Loucy (cell line): ENCODE results near the gene YAF2.

Experiments used
- H2AFZ ChIP-seq: fragments of 200-600 bp; sonication (generic); 2 replicates; pipeline ENCODE4 v1.6.0; 2016; ENCODE audit warnings: antibody characterized with exemption, mild to moderate bottlenecking, low read length, moderate library complexity
- H3F3A ChIP-seq: fragments of 200-600 bp; 2 replicates; pipeline ENCODE4 v1.6.0; 2016; ENCODE audit warnings: antibody characterized with exemption, low read depth, mild to moderate bottlenecking
- H3K27me3 ChIP-seq: fragments of 200-600 bp; sonication (generic); 2 replicates; pipeline ENCODE4 v1.6.1; 2014; ENCODE audit warnings: low read length, mild to moderate bottlenecking; ENCODE audit not compliant: insufficient read depth, poor library complexity, severe bottlenecking
- H3K36me3 ChIP-seq: fragments of 200-600 bp; sonication (generic); 2 replicates; pipeline ENCODE4 v1.6.1; 2016; ENCODE audit warnings: low read length; ENCODE audit not compliant: insufficient read depth
- H3K4me1 ChIP-seq: fragments of 200-600 bp; sonication (generic); 2 replicates; pipeline ENCODE4 v1.5.1; 2014; ENCODE audit warnings: low read length, mild to moderate bottlenecking; ENCODE audit not compliant: insufficient read depth, poor library complexity, severe bottlenecking
- H3K4me2 ChIP-seq: fragments of 200-600 bp; sonication (generic); 2 replicates; pipeline ENCODE4 v1.6.0; 2014; ENCODE audit warnings: antibody characterized with exemption, low read length, low read depth, mild to moderate bottlenecking; ENCODE audit not compliant: poor library complexity, severe bottlenecking
- H3K4me3 ChIP-seq: fragments of 200-600 bp; sonication (generic); 2 replicates; pipeline ENCODE4 v1.5.1; 2014; ENCODE audit warnings: low read length, mild to moderate bottlenecking, mixed read lengths; ENCODE audit not compliant: poor library complexity, severe bottlenecking
- H3K79me2 ChIP-seq: fragments of 200-600 bp; sonication (generic); 2 replicates; pipeline ENCODE4 v1.6.1; 2014; ENCODE audit warnings: low read length; ENCODE audit not compliant: insufficient read depth
- H3K9ac ChIP-seq: fragments of 200-600 bp; sonication (generic); 2 replicates; pipeline ENCODE4 v1.6.0; 2014; ENCODE audit warnings: mild to moderate bottlenecking, low read depth, low read length, moderate library complexity; ENCODE audit not compliant: poor library complexity, severe bottlenecking
- H3K9me2 ChIP-seq: fragments of 200-600 bp; sonication (generic); replicated peaks from 2 replicates; pipeline ENCODE4 v1.6.1; 2016; ENCODE audit warnings: low read depth, low read length, mixed read lengths
- H3K9me3 ChIP-seq: fragments of 200-600 bp; sonication (generic); 2 replicates; pipeline ENCODE4 v1.6.1; 2014; ENCODE audit warnings: mild to moderate bottlenecking, antibody characterized with exemption, low read length, low read depth; ENCODE audit not compliant: insufficient read depth
- H4K20me1 ChIP-seq: fragments of 200-600 bp; sonication (generic); 2 replicates; pipeline ENCODE4 v1.6.0; 2014; ENCODE audit warnings: antibody characterized with exemption, low read length, mild to moderate bottlenecking; ENCODE audit not compliant: insufficient read depth, poor library complexity, severe bottlenecking
- CTCF ChIP-seq: fragments of 200-600 bp; sonication (generic); conservative IDR thresholded peaks from 2 replicates; pipeline ENCODE4 v1.5.1; 2014; ENCODE audit warnings: mild to moderate bottlenecking, antibody characterized with exemption, low read length
- EZH2phosphoT487 ChIP-seq: fragments of 200-600 bp; IDR thresholded peaks from 2 replicates; pipeline ENCODE4 v1.6.1; 2018; ENCODE audit warnings: antibody characterized with exemption, mild to moderate bottlenecking, moderate library complexity, borderline replicate concordance

Gene YAF2

DNA sequence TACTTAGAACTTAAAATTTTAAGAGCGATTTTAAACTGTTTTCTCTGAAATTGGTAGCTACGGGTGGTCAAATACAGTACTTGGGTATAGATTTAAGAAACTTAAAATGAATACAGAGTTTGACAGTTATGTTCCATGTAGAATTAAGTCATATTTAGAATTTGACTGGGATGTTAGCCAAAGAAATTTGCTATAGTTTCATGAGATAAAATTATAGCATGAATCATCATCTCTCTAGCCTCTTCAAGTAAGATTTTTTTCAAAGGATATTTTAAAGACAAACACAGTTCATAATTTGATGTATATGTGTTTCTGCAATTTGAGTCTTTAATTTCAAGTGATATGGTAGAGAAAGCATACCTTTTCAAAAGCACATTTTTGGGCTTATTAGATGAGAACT, 46.8 kb upstream of the YAF2 start:
- Histone ChIP-seq H3K4me3 (no peak overlapping the region), H3F3A (no peaks in the 10 kb centered on the region), H3K27me3 (no peaks in the 10 kb centered on the region), H3K9ac (no peak overlapping the region), H3K36me3 (no peaks in the 10 kb centered on the region), H3K4me1 (no peaks in the 10 kb centered on the region), H3K4me2 (no peak overlapping the region), H4K20me1 (no peaks in the 10 kb centered on the region), H3K9me2 (no peaks in the 10 kb centered on the region), H3K9me3 (no peaks in the 10 kb centered on the region), H2AFZ (no peak overlapping the region), H3K79me2 (no peaks in the 10 kb centered on the region)
- no peak for TF ChIP-seq CTCF
- TF ChIP-seq EZH2phosphoT487: no peak

GRCh38 chr12:42284157-42284556, 46.1 kb upstream of the YAF2 start:
- no peak for TF ChIP-seq CTCF
- TF ChIP-seq EZH2phosphoT487: no peak
- Histone ChIP-seq H3F3A (no peaks in the 10 kb centered on the region), H3K4me3 (no peak overlapping the region), H3K4me1 (no peaks in the 10 kb centered on the region), H3K4me2 (no peak overlapping the region), H3K27me3 (no peaks in the 10 kb centered on the region), H3K79me2 (no peaks in the 10 kb centered on the region), H3K9me2 (no peaks in the 10 kb centered on the region), H4K20me1 (no peaks in the 10 kb centered on the region), H3K9ac (no peak overlapping the region), H3K9me3 (no peaks in the 10 kb centered on the region), H2AFZ (no peak overlapping the region), H3K36me3 (no peaks in the 10 kb centered on the region)

GRCh38 chr12:42283739-42284138, 45.7 kb upstream of the YAF2 start:
- no peaks in the 10 kb centered on the region for H4K20me1 ChIP-seq
- H3K9me2 ChIP-seq: no peaks in the 10 kb centered on the region
- H3K4me3 ChIP-seq: no peak overlapping the region
- TF ChIP-seq EZH2phosphoT487 (no peak), CTCF (no peak)
- H3K9ac ChIP-seq: no peak overlapping the region
- no peak overlapping the region for H3K4me2 ChIP-seq
- H3F3A ChIP-seq: no peaks in the 10 kb centered on the region
- no peak overlapping the region for H2AFZ ChIP-seq
- no peaks in the 10 kb centered on the region for H3K79me2 ChIP-seq
- no peaks in the 10 kb centered on the region for H3K27me3 ChIP-seq
- H3K36me3 ChIP-seq: no peaks in the 10 kb centered on the region
- no peaks in the 10 kb centered on the region for H3K9me3 ChIP-seq
- no peaks in the 10 kb centered on the region for H3K4me1 ChIP-seq
